CD14-positive monocyte (primary cell): ENCODE measurements around the gene ANKRD13A. TPM values are rescaled to one million over a fixed set of nuclear protein-coding genes. Genes with fewer than 3 reads are reported as not detected.

ENCODE experiments used
- DNase-seq, 3 donors: peaks; one replicate each; pipeline ENCODE4 v3.0.0-alpha.2; 2011 to 2022
- H2AFZ ChIP-seq: 2 replicates; pipeline ENCODE4 v1.6.0; 2012; ENCODE audit warnings: mild to moderate bottlenecking, low read depth, low read length, inconsistent platforms; ENCODE audit not compliant: insufficient read depth, poor library complexity, severe bottlenecking
- H3K27ac ChIP-seq, 2 donors: 1 replicate in 1 of 2; 2 replicates in 1 of 2; pipeline ENCODE4 v1.5.1; 2012 to 2013; ENCODE audit warnings: low read length in 2 of 2, control low read depth in 1 of 2, inconsistent platforms in 1 of 2, low read depth in 1 of 2, mild to moderate bottlenecking in 1 of 2
- H3K27me3 ChIP-seq, 2 donors: one replicate each; pipeline versions ENCODE4 v1.6.0 to v1.6.1; 2011 to 2013; ENCODE audit warnings: low read length in 2 of 2; ENCODE audit not compliant: control insufficient read depth in 2 of 2, insufficient read depth in 2 of 2
- H3K36me3 ChIP-seq, 2 donors: replicated peaks in 1 of 2; 1 replicate in 1 of 2; 2 replicates in 1 of 2; pipeline versions ENCODE4 v1.5.1 to v1.6.1; 2012 to 2013; ENCODE audit warnings: low read length in 2 of 2, control low read depth in 1 of 2, inconsistent platforms in 1 of 2, mild to moderate bottlenecking in 1 of 2; ENCODE audit not compliant: insufficient read depth in 2 of 2, control insufficient read depth in 1 of 2
- H3K4me1 ChIP-seq, 2 donors: 1 replicate in 1 of 2; 2 replicates in 1 of 2; pipeline versions ENCODE4 v1.5.1 to v1.6.1; 2012 to 2013; ENCODE audit warnings: low read length in 2 of 2, control low read depth in 1 of 2, inconsistent platforms in 1 of 2, mild to moderate bottlenecking in 1 of 2, moderate library complexity in 1 of 2; ENCODE audit not compliant: insufficient read depth in 2 of 2, control insufficient read depth in 1 of 2
- H3K4me2 ChIP-seq: replicated peaks from 2 replicates; pipeline ENCODE3; 2012; ENCODE audit warnings: low read length, moderate library complexity, mild to moderate bottlenecking; ENCODE audit not compliant: poor library complexity, severe bottlenecking; ENCODE audit errors: extremely low read depth
- H3K4me3 ChIP-seq, 3 experiments: fragments of 200-600 bp in 1 of 3; sonication (generic) in 1 of 3; replicated peaks in 1 of 3; 1 replicate in 2 of 3; 2 replicates in 1 of 3; pipeline ENCODE4 v1.5.1; 2011 to 2013; ENCODE audit warnings: low read length in 3 of 3, mild to moderate bottlenecking in 3 of 3, control low read depth in 2 of 3, low read depth in 2 of 3, inconsistent platforms in 1 of 3, moderate library complexity in 1 of 3
- H3K79me2 ChIP-seq: 2 replicates; pipeline ENCODE4 v1.6.0; 2012; ENCODE audit warnings: mild to moderate bottlenecking, control low read depth, inconsistent platforms, low read length, moderate library complexity; ENCODE audit not compliant: insufficient read depth
- H3K9ac ChIP-seq: 2 replicates; pipeline ENCODE4 v1.6.0; 2017; ENCODE audit warnings: low read length, mild to moderate bottlenecking; ENCODE audit not compliant: insufficient read depth, poor library complexity, severe bottlenecking
- H3K9me3 ChIP-seq, 2 donors: replicated peaks in 1 of 2; 1 replicate in 1 of 2; 2 replicates in 1 of 2; pipeline versions ENCODE4 v1.5.1 to v1.6.1; 2012 to 2013; ENCODE audit warnings: low read length in 2 of 2, control low read depth in 1 of 2; ENCODE audit not compliant: control insufficient read depth in 1 of 2, insufficient read depth in 1 of 2
- H4K20me1 ChIP-seq: 2 replicates; pipeline ENCODE4 v1.6.0; 2012; ENCODE audit warnings: mild to moderate bottlenecking, low read length, control low read depth, moderate library complexity; ENCODE audit not compliant: insufficient read depth
- H3K27ac Mint-ChIP-seq, 7 donors: one replicate each; pipeline ENCODE4 v1.8.0; 2020; ENCODE audit warnings: mild to moderate bottlenecking in 7 of 7, mixed read lengths in 7 of 7, moderate library complexity in 6 of 7, inconsistent platforms in 2 of 7
- H3K27me3 Mint-ChIP-seq, 3 donors: one replicate each; pipeline ENCODE4 v1.8.0; 2021 to 2022; ENCODE audit warnings: low read depth in 3 of 3, mild to moderate bottlenecking in 3 of 3, mixed read lengths in 3 of 3, moderate library complexity in 3 of 3, inconsistent platforms in 1 of 3
- H3K36me3 Mint-ChIP-seq, 2 donors: one replicate each; pipeline ENCODE4 v1.8.0; 2020; ENCODE audit warnings: mixed read lengths in 2 of 2, inconsistent platforms in 1 of 2, mild to moderate bottlenecking in 1 of 2
- H3K4me1 Mint-ChIP-seq: one replicate; pipeline ENCODE4 v1.8.0; 2020; ENCODE audit warnings: mild to moderate bottlenecking, mixed read lengths
- H3K4me3 Mint-ChIP-seq, 2 donors: one replicate each; pipeline ENCODE4 v1.8.0; 2020; ENCODE audit warnings: mild to moderate bottlenecking in 2 of 2, mixed read lengths in 2 of 2, moderate library complexity in 1 of 2
- H3K9me3 Mint-ChIP-seq, 7 donors: one replicate each; pipeline ENCODE4 v1.8.0; 2020 to 2022; ENCODE audit warnings: mixed read lengths in 7 of 7, mild to moderate bottlenecking in 6 of 7, moderate library complexity in 6 of 7, inconsistent platforms in 2 of 7
- WGBS: methylation state at CpG from one replicate; pipeline ENCODE4 v1.1.5; 2013; ENCODE audit warnings: missing lambda C conversion rate; ENCODE audit not compliant: insufficient coverage; 5-methylcytosine and 5-hydroxymethylcytosine counted together
- intact Hi-C, 2 donors: fragments of 100-400 bp; cut with micrococcal nuclease; formaldehyde crosslinking; loops; one replicate each; pipeline versions ENCODE4 v1.15.0 to v1.15.1; 2023
- polyA plus RNA-seq, 3 donors: library from polyadenylated mRNA; depleted of rRNA in 1 of 3; unstranded in 2 of 3; stranded (reverse) in 1 of 3; fragments of 300-500 nt in 2 of 3; fragments of >200 nt in 1 of 3; fragmentation: Illumina TruSeq in 2 of 3; gene quantifications; 1 replicate in 2 of 3; 2 replicates in 1 of 3; pipeline ENCODE4 v1.2.3, GENCODE V29; 2012 to 2021
- TF ChIP-seq, protein P1 (sequence below): fragments of 200-600 bp; IDR thresholded peaks from one replicate; pipeline ENCODE4 v1.8.0; 2022; ENCODE audit warnings: antibody characterized with exemption, mild to moderate bottlenecking

ANKRD13A gene
- polyA plus RNA-seq, 3 donors, result 42.8 to 89.3 (median 46.8) TPM

GRCh38 chr12:110010853-110011723 is 11.9 kb downstream of the ANKRD13A start:
- Histone ChIP-seq H4K20me1 (peaks cover 16% of the 10 kb centered on the region), H3K9me3 (peaks cover 13 to 14% of the 10 kb centered on the region in 2 donors), H3K9ac (no peak overlapping the region), H3K36me3 (peaks cover 17 to 23% of the 10 kb centered on the region in 2 donors), H3K27me3 (no peaks in the 10 kb centered on the region), H2AFZ (no peak overlapping the region), H3K4me1 (peaks cover 39 to 49% of the 10 kb centered on the region in 2 donors), H3K79me2 (peaks cover 77% of the 10 kb centered on the region), H3K27ac (peak overlapping the region; percentile 48 to 76), H3K4me2 (peak overlapping the region; percentile 45), H3K4me3 (peak overlapping the region in 1 of 3 experiments; percentile 21)
- TF ChIP-seq, protein P1, sequence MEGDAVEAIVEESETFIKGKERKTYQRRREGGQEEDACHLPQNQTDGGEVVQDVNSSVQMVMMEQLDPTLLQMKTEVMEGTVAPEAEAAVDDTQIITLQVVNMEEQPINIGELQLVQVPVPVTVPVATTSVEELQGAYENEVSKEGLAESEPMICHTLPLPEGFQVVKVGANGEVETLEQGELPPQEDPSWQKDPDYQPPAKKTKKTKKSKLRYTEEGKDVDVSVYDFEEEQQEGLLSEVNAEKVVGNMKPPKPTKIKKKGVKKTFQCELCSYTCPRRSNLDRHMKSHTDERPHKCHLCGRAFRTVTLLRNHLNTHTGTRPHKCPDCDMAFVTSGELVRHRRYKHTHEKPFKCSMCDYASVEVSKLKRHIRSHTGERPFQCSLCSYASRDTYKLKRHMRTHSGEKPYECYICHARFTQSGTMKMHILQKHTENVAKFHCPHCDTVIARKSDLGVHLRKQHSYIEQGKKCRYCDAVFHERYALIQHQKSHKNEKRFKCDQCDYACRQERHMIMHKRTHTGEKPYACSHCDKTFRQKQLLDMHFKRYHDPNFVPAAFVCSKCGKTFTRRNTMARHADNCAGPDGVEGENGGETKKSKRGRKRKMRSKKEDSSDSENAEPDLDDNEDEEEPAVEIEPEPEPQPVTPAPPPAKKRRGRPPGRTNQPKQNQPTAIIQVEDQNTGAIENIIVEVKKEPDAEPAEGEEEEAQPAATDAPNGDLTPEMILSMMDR, result no peak
- 98% methylated on average over 11 of the region's 13 CpGs for WGBS
- Mint-ChIP-seq H3K27ac (peak overlapping the region; percentile 89 to 94 (median 90)), H3K4me3 (peak overlapping the region; percentile 34 to 48), H3K27me3 (peaks cover 0 to 3% (median 2%) of the 10 kb centered on the region in 3 donors), H3K36me3 (peaks cover 32 to 58% of the 10 kb centered on the region in 2 donors), H3K4me1 (peaks cover 51% of the 10 kb centered on the region), H3K9me3 (peaks cover 4 to 26% (median 21%) of the 10 kb centered on the region in 7 donors)
- intact Hi-C loops, result no loop called here
- DNase-seq, result peak in 2 of 3 donors; percentile 21 to 52

- peaks cover 16% of the 10 kb centered on the region for H4K20me1 ChIP-seq
- H3K36me3 Mint-ChIP-seq, result peaks cover 35 to 60% of the 10 kb centered on the region in 2 donors
- H3K4me3 Mint-ChIP-seq, result peak overlapping the region; percentile 6 to 35
- peak overlapping the region in 1 of 3 experiments; percentile 21 for H3K4me3 ChIP-seq
- peak overlapping the region; percentile 45 for H3K4me2 ChIP-seq
- no peaks in the 10 kb centered on the region for H3K27me3 ChIP-seq
- peaks cover 26 to 28% of the 10 kb centered on the region in 2 donors for H3K36me3 ChIP-seq
- no peak overlapping the region for H3K9ac ChIP-seq
- intact Hi-C loops, result no loop called here
- H3K9me3 ChIP-seq, result peaks cover 2 to 5% of the 10 kb centered on the region in 2 donors
- WGBS, result 50% methylated on average over 2 of the region's 6 CpGs
- peaks cover 0 to 16% (median 10%) of the 10 kb centered on the region in 7 donors for H3K9me3 Mint-ChIP-seq
- peaks cover 51% of the 10 kb centered on the region for H3K4me1 Mint-ChIP-seq
- TF ChIP-seq, protein P1, result no peak
- H3K27ac ChIP-seq, result peak overlapping the region; percentile 55 to 76
- H2AFZ ChIP-seq, result no peak overlapping the region
- H3K27me3 Mint-ChIP-seq, result peaks cover 0 to 2% (median 1%) of the 10 kb centered on the region in 3 donors
- DNase-seq, result peak; percentile 33 to 57 (median 35)
- H3K79me2 ChIP-seq, result peaks cover 70% of the 10 kb centered on the region
- H3K4me1 ChIP-seq, result peaks cover 39 to 49% of the 10 kb centered on the region in 2 donors
- peak overlapping the region; percentile 89 to 94 (median 90) for H3K27ac Mint-ChIP-seq
Observed at GRCh38 chr12:110012137-110012536, 12.9 kb downstream of the ANKRD13A start.
